Brain microvascular endothelial cell (primary cell): ENCODE data around the gene CAST.
A peak's percentile ranks its signal among the peaks of the same experiment; 100 is the strongest.

Experiments used
- DNase-seq: peaks from one replicate; pipeline ENCODE4 v3.0.0-alpha.2; 2020
- H3K27ac ChIP-seq: fragments of 250-450 bp; sonication (Bioruptor Pico); 2 replicates; pipeline ENCODE4 v1.5.1; 2020; ENCODE audit warnings: mild to moderate bottlenecking, moderate library complexity
- H3K27me3 ChIP-seq: fragments of 250-450 bp; sonication (Bioruptor Pico); replicated peaks from 2 replicates; pipeline ENCODE4 v1.5.1; 2020; ENCODE audit warnings: mild to moderate bottlenecking
- H3K36me3 ChIP-seq: fragments of 250-450 bp; sonication (Bioruptor Pico); replicated peaks from 2 replicates; pipeline ENCODE4 v1.5.1; 2020; ENCODE audit warnings: mild to moderate bottlenecking
- H3K4me3 ChIP-seq: 2 replicates; pipeline ENCODE4 v1.5.1; 2011; ENCODE audit warnings: low read depth, mild to moderate bottlenecking, control low read depth, low read length, moderate library complexity
- in situ Hi-C: cut with HindIII; loops from 2 replicates; pipeline ENCODE4 v1.10.0; 2017; ENCODE audit warnings: low sequenced_read_pairs, low pct_ligation_motif_present
- TF ChIP-seq, protein P1 (sequence below): IDR thresholded peaks from 2 replicates; pipeline ENCODE4 v1.5.1; 2011; ENCODE audit warnings: low read depth, mild to moderate bottlenecking, moderate library complexity, low read length, control low read depth, inconsistent platforms; ENCODE audit errors: missing control alignments

Gene CAST

DNA sequence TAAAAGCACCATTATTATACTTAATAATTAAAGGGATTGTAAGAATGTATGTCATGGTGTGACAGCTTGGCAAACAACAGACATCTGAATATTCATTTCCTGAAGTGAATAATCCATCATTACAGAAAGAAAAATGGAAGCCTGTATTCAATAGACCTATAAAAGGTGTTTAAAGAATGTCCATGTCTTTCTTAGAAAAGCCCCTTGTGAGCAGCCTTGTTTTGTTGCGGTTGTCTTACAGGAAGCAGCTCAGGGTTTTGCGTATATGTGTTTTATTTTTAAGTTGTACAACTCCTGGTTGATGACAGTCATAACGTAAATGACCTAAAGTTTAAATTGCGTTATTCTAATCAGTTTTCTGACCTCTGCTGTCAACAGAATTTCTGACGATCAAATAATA, 53.8 kb downstream of the CAST start:
- in situ Hi-C loops: no loop called here
- H3K27ac ChIP-seq: no peak overlapping the region
- H3K36me3 ChIP-seq: no peaks in the 10 kb centered on the region
- TF ChIP-seq, protein P1, sequence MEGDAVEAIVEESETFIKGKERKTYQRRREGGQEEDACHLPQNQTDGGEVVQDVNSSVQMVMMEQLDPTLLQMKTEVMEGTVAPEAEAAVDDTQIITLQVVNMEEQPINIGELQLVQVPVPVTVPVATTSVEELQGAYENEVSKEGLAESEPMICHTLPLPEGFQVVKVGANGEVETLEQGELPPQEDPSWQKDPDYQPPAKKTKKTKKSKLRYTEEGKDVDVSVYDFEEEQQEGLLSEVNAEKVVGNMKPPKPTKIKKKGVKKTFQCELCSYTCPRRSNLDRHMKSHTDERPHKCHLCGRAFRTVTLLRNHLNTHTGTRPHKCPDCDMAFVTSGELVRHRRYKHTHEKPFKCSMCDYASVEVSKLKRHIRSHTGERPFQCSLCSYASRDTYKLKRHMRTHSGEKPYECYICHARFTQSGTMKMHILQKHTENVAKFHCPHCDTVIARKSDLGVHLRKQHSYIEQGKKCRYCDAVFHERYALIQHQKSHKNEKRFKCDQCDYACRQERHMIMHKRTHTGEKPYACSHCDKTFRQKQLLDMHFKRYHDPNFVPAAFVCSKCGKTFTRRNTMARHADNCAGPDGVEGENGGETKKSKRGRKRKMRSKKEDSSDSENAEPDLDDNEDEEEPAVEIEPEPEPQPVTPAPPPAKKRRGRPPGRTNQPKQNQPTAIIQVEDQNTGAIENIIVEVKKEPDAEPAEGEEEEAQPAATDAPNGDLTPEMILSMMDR: no peak
- no peak overlapping the region for H3K4me3 ChIP-seq
- DNase-seq: no peak
- H3K27me3 ChIP-seq: no peaks in the 10 kb centered on the region

DNA sequence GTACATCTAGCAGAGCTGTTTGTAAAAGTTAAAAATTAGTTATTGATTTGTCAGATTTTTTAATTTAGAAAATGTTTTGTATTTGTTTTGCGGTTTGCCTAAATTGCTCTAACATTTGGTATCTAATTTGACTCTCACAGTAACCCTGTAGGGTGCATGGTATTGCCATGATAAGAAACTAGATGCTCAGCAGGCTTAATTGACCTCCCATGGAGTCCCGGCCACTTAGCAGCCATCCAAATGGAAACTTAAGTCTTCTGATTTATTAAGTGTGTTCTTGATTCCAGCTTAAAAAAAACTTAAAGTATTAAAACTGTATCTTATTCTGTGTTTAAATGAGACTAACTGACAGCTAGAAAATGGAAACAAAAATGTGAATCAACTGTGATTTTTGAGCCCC, 54.5 kb downstream of the CAST start:
- Histone ChIP-seq H3K4me3 (no peak overlapping the region), H3K27ac (no peak overlapping the region), H3K27me3 (no peaks in the 10 kb centered on the region), H3K36me3 (no peaks in the 10 kb centered on the region)
- DNase-seq: no peak
- in situ Hi-C loops: no loop called here
- TF ChIP-seq, protein P1: no peak

DNA sequence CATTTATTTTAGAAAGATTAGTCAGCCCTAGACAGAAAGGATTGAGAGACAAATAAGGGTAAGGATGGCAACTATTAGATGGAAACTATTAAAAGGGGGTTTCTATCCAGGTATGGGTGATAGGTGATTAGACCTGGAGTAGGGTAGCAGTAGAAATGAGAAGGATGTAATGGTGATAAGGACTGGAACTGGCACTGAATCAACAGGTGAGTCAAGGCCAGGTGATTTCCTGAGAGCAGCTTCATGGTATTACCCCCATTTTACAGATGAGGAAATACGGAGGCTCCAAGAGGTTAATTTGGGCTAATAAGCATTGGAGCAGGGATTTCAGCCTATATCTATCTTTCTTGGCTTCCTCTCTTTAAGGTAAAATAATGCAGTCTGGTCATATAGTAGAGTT, 55.7 kb downstream of the CAST start:
- TF ChIP-seq, protein P1: no peak
- Histone ChIP-seq H3K4me3 (no peak overlapping the region), H3K27me3 (no peaks in the 10 kb centered on the region), H3K27ac (no peak overlapping the region), H3K36me3 (peaks cover 2% of the 10 kb centered on the region)
- in situ Hi-C loops: no loop called here
- no peak for DNase-seq

DNA sequence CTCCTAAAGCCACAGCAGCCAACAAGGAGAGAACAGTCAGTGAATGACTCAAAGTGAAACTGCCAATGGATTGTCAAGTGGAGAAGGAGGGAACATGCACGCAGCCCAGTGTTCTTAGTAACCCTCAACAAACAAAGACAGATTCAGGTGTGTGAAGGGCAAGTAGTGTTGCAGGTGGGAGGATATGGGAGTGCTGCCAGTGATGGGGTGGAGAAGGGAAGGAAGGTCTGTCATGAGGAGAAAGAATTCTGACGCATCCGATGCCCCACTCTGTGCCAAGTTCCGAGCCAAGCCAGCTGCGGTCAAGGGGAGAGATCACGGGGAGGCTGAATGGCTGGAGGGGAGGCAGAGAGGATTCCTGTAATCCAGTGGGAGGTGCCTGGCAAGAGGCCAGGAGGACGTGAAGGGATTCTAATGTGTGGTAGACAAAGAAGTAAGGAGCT, 56.5 kb downstream of the CAST start:
- DNase-seq: no peak
- Histone ChIP-seq H3K4me3 (no peak overlapping the region), H3K27me3 (no peaks in the 10 kb centered on the region), H3K36me3 (peaks cover 2% of the 10 kb centered on the region), H3K27ac (no peak overlapping the region)
- in situ Hi-C loops: no loop called here
- TF ChIP-seq, protein P1: no peak

DNA sequence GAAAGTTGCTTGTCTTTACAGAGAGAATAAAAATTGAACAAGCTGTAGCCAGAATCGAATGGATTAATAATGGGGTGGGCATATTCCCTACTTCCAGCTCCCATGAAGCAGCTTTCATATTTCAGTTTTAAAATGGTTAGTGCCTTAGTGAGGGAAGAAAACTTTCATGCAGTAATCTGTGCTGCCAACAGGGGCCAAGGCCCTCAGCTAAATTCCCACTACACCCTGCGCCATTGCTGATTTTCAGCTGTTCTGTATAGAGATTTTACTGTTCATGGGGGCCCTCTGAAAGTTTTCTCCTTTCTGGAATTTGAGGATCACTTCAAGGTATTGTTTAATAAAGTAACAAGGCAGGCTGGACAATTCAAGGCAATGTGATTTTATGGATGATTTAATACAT, 58.2 kb downstream of the CAST start:
- Histone ChIP-seq H3K36me3 (peaks cover 7% of the 10 kb centered on the region), H3K27me3 (no peaks in the 10 kb centered on the region), H3K4me3 (no peak overlapping the region), H3K27ac (no peak overlapping the region)
- in situ Hi-C loops: no loop called here
- TF ChIP-seq, protein P1: peak; percentile 40
- DNase-seq: no peak

DNA sequence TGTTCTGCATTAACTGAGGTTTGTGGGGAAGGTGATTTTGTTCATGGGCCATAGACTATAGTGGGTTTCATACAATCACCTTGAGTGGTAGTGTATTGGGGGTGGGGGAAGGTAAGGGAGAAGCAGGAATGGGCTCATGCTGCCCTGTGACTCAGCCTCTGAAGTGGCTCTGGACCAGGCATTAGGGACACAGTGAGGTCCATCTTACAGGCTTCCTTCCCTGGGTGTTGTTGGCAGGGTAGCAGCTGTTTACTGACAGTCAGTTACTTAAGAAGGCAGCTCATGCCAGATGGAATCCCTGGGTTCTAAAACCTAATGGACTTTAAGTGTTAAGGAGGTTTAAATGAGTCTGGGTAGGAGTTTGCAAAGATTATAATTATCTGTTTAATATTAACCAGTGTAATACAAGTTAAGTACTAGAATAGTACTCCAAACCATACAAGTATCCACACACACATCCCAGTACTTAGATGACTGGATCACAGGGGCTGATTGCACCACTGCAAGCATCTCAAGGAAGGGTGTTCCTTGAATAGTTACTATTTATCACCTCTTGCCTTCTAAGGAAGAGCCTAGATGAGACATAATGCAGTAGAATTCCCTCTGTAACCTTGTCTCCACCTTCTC, 59.3 kb downstream of the CAST start:
- no peak overlapping the region for H3K4me3 ChIP-seq
- TF ChIP-seq, protein P1: no peak
- H3K36me3 ChIP-seq: peaks cover 7% of the 10 kb centered on the region
- in situ Hi-C loops: no loop called here
- no peak overlapping the region for H3K27ac ChIP-seq
- DNase-seq: no peak
- H3K27me3 ChIP-seq: no peaks in the 10 kb centered on the region
